ENCODE results near the gene ZSWIM9.

Gene ZSWIM9

DNA sequence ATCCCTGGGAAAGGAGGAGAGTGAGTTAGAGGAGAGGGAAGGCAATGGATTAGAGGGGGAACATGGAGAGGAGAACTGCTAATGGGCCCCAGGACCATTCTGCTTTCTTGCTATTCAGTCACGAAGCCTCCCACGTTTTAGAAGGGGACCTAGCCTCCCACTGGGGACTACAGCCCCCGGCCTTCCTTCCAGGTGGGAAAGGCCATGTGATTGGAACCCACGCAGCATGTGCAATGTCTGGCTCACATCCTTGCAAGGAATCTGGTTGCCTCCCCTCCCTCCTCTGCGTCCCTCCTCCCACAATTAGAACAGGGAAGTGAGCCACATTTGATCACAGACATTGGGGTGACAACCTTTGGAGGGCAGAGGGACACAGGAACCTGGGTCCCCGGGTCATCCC, 37.4 kb upstream of the ZSWIM9 start:
- H3K4me3 ChIP-seq (ENCODE audit: low read length): no peak overlapping the region
- TF ChIP-seq, protein P1, sequence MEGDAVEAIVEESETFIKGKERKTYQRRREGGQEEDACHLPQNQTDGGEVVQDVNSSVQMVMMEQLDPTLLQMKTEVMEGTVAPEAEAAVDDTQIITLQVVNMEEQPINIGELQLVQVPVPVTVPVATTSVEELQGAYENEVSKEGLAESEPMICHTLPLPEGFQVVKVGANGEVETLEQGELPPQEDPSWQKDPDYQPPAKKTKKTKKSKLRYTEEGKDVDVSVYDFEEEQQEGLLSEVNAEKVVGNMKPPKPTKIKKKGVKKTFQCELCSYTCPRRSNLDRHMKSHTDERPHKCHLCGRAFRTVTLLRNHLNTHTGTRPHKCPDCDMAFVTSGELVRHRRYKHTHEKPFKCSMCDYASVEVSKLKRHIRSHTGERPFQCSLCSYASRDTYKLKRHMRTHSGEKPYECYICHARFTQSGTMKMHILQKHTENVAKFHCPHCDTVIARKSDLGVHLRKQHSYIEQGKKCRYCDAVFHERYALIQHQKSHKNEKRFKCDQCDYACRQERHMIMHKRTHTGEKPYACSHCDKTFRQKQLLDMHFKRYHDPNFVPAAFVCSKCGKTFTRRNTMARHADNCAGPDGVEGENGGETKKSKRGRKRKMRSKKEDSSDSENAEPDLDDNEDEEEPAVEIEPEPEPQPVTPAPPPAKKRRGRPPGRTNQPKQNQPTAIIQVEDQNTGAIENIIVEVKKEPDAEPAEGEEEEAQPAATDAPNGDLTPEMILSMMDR (conservative IDR thresholded peaks at IDR 0.05; ENCODE audit: low read length): no peak
- DNase-seq (ENCODE audit: low read depth): no peak

GRCh38 chr19:48135411-48135810, 35.1 kb upstream of the ZSWIM9 start:
- TF ChIP-seq, protein P1 (conservative IDR thresholded peaks at IDR 0.05; ENCODE audit: low read length): no peak
- H3K4me3 ChIP-seq (ENCODE audit: low read length): no peak overlapping the region
- no peak for DNase-seq (ENCODE audit: low read depth)

GRCh38 chr19:48136547-48136946, 33.9 kb upstream of the ZSWIM9 start:
- TF ChIP-seq, protein P1 (conservative IDR thresholded peaks at IDR 0.05; ENCODE audit: low read length): no peak
- DNase-seq (ENCODE audit: low read depth): no peak
- H3K4me3 ChIP-seq (ENCODE audit: low read length): no peak overlapping the region

DNA sequence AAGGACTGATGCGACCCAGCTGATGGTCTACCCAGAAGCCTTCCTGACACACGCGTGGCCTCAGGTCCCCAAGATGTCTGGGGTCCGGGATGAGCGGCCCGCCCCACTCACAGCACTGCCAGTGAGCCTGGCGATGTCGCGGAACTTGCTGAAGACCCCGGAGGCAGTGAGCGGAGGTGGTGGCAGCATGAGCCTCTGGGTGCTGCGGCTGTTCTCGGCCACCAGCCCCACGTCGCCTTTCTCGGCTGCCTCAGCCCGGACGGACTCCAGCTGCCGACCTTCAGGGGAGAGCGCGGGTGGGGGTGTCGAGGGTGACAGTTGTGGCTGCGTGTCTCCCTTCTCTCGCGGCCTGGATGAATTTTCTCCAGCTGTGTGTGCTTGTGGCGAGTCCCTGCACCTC, 33.1 kb upstream of the ZSWIM9 start:
- TF ChIP-seq, protein P1 (conservative IDR thresholded peaks at IDR 0.05; ENCODE audit: low read length): no peak

DNA sequence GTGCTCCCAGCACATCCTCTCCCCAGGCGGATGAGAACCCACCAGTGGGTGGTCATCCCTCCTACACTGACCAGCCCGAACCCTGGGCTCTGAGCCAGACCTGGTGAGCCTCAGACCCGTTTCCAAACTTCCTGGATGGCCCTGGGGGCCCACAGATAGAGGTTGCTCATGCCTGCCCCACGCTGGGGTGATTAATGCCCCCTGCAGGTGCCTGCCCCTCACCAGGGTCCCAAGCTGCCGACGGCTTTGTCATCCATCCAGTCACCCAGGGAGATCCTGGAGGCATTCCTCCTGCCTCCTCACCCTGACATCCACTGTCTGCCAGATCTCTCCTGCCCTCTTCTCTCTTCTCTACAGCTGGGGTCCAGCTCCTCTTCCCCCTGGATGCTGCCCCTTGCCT, 31.4 kb upstream of the ZSWIM9 start:
- TF ChIP-seq, protein P1 (conservative IDR thresholded peaks at IDR 0.05; ENCODE audit: low read length): no peak
- DNase-seq (ENCODE audit: low read depth): no peak
- no peak overlapping the region for H3K4me3 ChIP-seq (ENCODE audit: low read length)

More for the DNA sequence above, 33.1 kb upstream of the ZSWIM9 start:
- DNase-seq (ENCODE audit: low read depth): no peak
- H3K4me3 ChIP-seq (ENCODE audit: low read length): no peak overlapping the region

DNA sequence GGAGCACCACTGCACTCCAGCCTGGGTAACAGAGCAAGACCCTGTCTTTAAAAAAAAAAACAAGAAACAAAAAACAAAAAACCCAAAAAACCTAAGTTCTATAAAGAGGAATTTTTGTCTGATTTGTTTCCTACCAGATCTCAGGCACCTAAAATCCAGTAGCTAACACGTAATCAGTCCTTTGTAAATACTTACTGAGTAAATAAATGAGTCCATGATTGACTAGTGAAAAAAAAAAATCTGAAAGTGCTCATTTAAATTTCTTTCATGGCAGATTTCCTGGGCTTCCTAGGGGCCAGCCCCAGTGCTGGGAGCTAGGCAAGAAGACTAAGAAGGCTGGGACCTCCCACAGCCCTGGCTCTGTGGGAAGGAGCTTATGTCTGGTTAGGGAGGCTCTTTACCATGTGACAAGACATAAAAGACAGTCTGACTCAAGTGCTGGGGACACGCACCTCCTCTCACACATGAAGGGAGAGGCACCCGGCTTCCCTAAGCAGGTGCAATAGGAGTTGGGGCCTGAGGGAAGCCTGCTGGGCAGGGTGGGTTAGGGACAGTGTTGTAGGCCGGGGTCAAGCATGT, 22.8 kb upstream of the ZSWIM9 start:
- no peak for DNase-seq (ENCODE audit: low read depth)
- H3K4me3 ChIP-seq (ENCODE audit: low read length): no peak overlapping the region
- TF ChIP-seq, protein P1 (conservative IDR thresholded peaks at IDR 0.05; ENCODE audit: low read length): no peak

DNA sequence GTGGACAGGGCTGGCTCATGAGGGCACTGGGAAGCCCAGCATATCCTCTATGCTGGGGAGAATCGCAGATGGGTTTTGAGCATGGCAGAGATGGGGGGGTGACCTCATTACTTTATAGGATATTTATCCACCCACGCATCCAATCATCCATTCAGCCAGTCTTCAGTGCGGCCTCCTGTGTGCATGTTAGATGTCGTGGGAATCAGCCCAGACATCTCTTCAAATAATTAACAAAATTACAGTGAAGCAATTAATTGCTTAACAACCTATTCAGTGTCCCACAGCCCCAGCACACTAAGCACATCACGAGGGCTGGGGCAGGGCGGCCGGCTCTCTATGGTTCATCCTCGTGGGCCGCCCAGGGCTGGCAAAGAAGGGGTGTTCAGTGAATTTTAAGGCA, 21.9 kb upstream of the ZSWIM9 start:
- TF ChIP-seq, protein P1 (conservative IDR thresholded peaks at IDR 0.05; ENCODE audit: low read length): no peak
- H3K4me3 ChIP-seq (ENCODE audit: low read length): no peak overlapping the region
- DNase-seq (ENCODE audit: low read depth): no peak
